A549 treated with ZK216348 at 1 μM for 4 hours (cell line): ENCODE measurements around the gene NHSL1. TPM values are rescaled to one million over a fixed set of nuclear protein-coding genes. Genes with fewer than 3 reads are reported as not detected.

Source experiments
- total RNA-seq: library from RNA; stranded (reverse); fragments of 200-300 nt; extraction: Qiagen RNA extraction; gene quantifications from 5 replicates; pipeline ENCODE4 v1.2.3, GENCODE V29; 2022; ENCODE audit warnings: low read depth

The NHSL1 gene
- 1.7 to 4.3 TPM (median 3.8 TPM) in 5 replicates for total RNA-seq

GRCh38 chr6:138499303-138500018 is at the start of gene NHSL1:
TSS of gene NHSL1 (minus strand) at chr6:138499494. CDS start at chr6:138499290, 204 bp downstream.

GRCh38 chr6:138403801-138404665 is 95.3 kb downstream of the NHSL1 start, which contains the start of gene HEBP2:
TSS of gene HEBP2 (plus strand) at chr6:138404223. CDS start at chr6:138404496, 273 bp downstream.

GRCh38 chr6:138377844-138378243 is 121.5 kb downstream of the NHSL1 start, which contains the start of gene SMIM28:
TSS of gene SMIM28 (plus strand) at chr6:138377905. CDS start at chr6:138378073, 168 bp downstream.

Other genes with a start within 250 kb of the NHSL1 start
- not detected in 5 replicates for gene SMIM28, start 121.6 kb downstream of the NHSL1 start, total RNA-seq
- gene HEBP2, start 95.3 kb downstream of the NHSL1 start, total RNA-seq = 21.1 to 40.5 TPM (median 37.4 TPM) in 5 replicates